Fibroblast of skin of right quadriceps (primary cell): ENCODE data around the gene MRE11.
A peak's percentile ranks its signal among the peaks of the same experiment; 100 is the strongest.
"Not testable (repeated sequence)": the region's sequence is repeated elsewhere in the genome, so short reads cannot be mapped to it uniquely, and the experiment has no call there.

Source experiments
- DNase-seq: peaks from one replicate; pipeline ENCODE4 v3.0.0-alpha.2; 2013

The MRE11 gene

GRCh38 chr11:94418123-94418765, 75.4 kb downstream of the MRE11 start:
- DNase-seq, result no peak

GRCh38 chr11:94417386-94417987, 76.2 kb downstream of the MRE11 start:
- peak; percentile 39 for DNase-seq

- no peak for DNase-seq
Measured at GRCh38 chr11:94405062-94405833, 88.4 kb downstream of the MRE11 start.

GRCh38 chr11:94402355-94402754, 91.3 kb downstream of the MRE11 start:
- peak; percentile 9 for DNase-seq

GRCh38 chr11:94401773-94402265, 91.8 kb downstream of the MRE11 start:
- no peak for DNase-seq

- peak; percentile 28 for DNase-seq
Measured at GRCh38 chr11:94400839-94401772, 92.5 kb downstream of the MRE11 start, which contains the start of gene GPR83. Gene GPR83 (minus strand): TSS chr11:94401419. CDS start chr11:94401247, 172 bp downstream.

GRCh38 chr11:94400457-94400838, 93.2 kb downstream of the MRE11 start:
- no peak for DNase-seq

- DNase-seq, result no peak
Measured at GRCh38 chr11:94400050-94400449, 93.6 kb downstream of the MRE11 start.

- no peak for DNase-seq
Measured at GRCh38 chr11:94398101-94398500, 95.5 kb downstream of the MRE11 start.

- no peak for DNase-seq
Measured at GRCh38 chr11:94396282-94396681, 97.4 kb downstream of the MRE11 start.

GRCh38 chr11:94391937-94392336, 101.7 kb downstream of the MRE11 start:
- DNase-seq, result not testable (repeated sequence)

- no peak for DNase-seq
Measured at GRCh38 chr11:94379613-94380012, 114.0 kb downstream of the MRE11 start.

GRCh38 chr11:94376841-94377240, 116.8 kb downstream of the MRE11 start:
- DNase-seq, result no peak

- DNase-seq, result not testable (repeated sequence)
Measured at GRCh38 chr11:94370576-94370975, 123.1 kb downstream of the MRE11 start.
